SK-N-SH treated with all-trans-retinoic acid at 6 μM for 48 hours (cell line): Measurements from ENCODE around the gene GNA15.

Experiments
- ATAC-seq: fragments of 200-7000 bp; cut with Tn5 transposase; 3 replicates; pipeline ENCODE4 v1.9.1; 2020; ENCODE audit warnings: mild to moderate bottlenecking, moderate library complexity
- ARNTL ChIP-seq: fragments of 450-650 bp; formaldehyde crosslinking; IDR thresholded peaks from 2 replicates; pipeline ENCODE4 v1.5.0; 2020; ENCODE audit warnings: low read depth, mild to moderate bottlenecking, moderate library complexity, borderline replicate concordance
- BACH2 ChIP-seq: fragments of 250-450 bp; sonication (Bioruptor Pico); IDR thresholded peaks from 2 replicates; pipeline ENCODE4 v1.9.0; 2021; ENCODE audit warnings: mild to moderate bottlenecking, borderline replicate concordance
- CSDC2 ChIP-seq: fragments of 250-450 bp; sonication (Bioruptor Pico); IDR thresholded peaks from 2 replicates; pipeline ENCODE4 v1.5.0; 2020; ENCODE audit warnings: mild to moderate bottlenecking, moderate library complexity
- CSRNP3 ChIP-seq: fragments of 250-450 bp; sonication (Bioruptor Pico); IDR thresholded peaks from 2 replicates; pipeline ENCODE4 v1.5.1; 2021; ENCODE audit warnings: mild to moderate bottlenecking, moderate library complexity
- ESRRG ChIP-seq: fragments of 250-450 bp; sonication (Bioruptor Pico); IDR thresholded peaks from 2 replicates; pipeline ENCODE4 v1.6.1; 2021; ENCODE audit warnings: mild to moderate bottlenecking
- GLIS3 ChIP-seq: fragments of 250-450 bp; sonication (Bioruptor Pico); IDR thresholded peaks from 2 replicates; pipeline ENCODE4 v1.5.0; 2020; ENCODE audit warnings: mild to moderate bottlenecking, moderate library complexity
- ISL1 ChIP-seq: fragments of 250-450 bp; sonication (Bioruptor Pico); IDR thresholded peaks from 2 replicates; pipeline ENCODE4 v2.1.2; 2022; ENCODE audit warnings: mild to moderate bottlenecking, moderate library complexity
- PATZ1 ChIP-seq: fragments of 250-450 bp; sonication (Bioruptor Pico); IDR thresholded peaks from 2 replicates; pipeline ENCODE4 v1.8.0; 2020; ENCODE audit warnings: mild to moderate bottlenecking, moderate library complexity, borderline replicate concordance
- POU6F1 ChIP-seq: fragments of 250-450 bp; sonication (Bioruptor Pico); IDR thresholded peaks from 2 replicates; pipeline ENCODE4 v1.8.0; 2021; ENCODE audit warnings: low read depth, mild to moderate bottlenecking, moderate library complexity, borderline replicate concordance
- RARB ChIP-seq: fragments of 250-450 bp; sonication (Bioruptor Pico); IDR thresholded peaks from 2 replicates; pipeline ENCODE4 v1.8.0; 2021; ENCODE audit warnings: mild to moderate bottlenecking, moderate library complexity
- SNAI2 ChIP-seq: fragments of 250-450 bp; sonication (Bioruptor Pico); IDR thresholded peaks from 2 replicates; pipeline ENCODE4 v1.5.0; 2020; ENCODE audit warnings: mild to moderate bottlenecking, moderate library complexity
- TCF4 ChIP-seq: fragments of 250-450 bp; sonication (Bioruptor Pico); IDR thresholded peaks from 2 replicates; pipeline ENCODE4 v1.8.0; 2021; ENCODE audit warnings: mild to moderate bottlenecking, moderate library complexity, borderline replicate concordance
- TOX ChIP-seq: fragments of 250-450 bp; sonication (Bioruptor Pico); IDR thresholded peaks from 2 replicates; pipeline ENCODE4 v1.8.0; 2021; ENCODE audit warnings: mild to moderate bottlenecking, moderate library complexity, borderline replicate concordance
- TSHZ2 ChIP-seq: fragments of 250-450 bp; sonication (Bioruptor Pico); IDR thresholded peaks from 2 replicates; pipeline ENCODE4 v1.5.0; 2020; ENCODE audit warnings: mild to moderate bottlenecking, moderate library complexity
- ZC3H10 ChIP-seq: fragments of 250-450 bp; sonication (Bioruptor Pico); IDR thresholded peaks from 2 replicates; pipeline ENCODE4 v1.5.1; 2021; ENCODE audit warnings: mild to moderate bottlenecking, moderate library complexity
- ZFP3 ChIP-seq: fragments of 250-450 bp; sonication (Bioruptor Pico); IDR thresholded peaks from 2 replicates; pipeline ENCODE4 v1.5.0; 2020; ENCODE audit warnings: mild to moderate bottlenecking, moderate library complexity
- ZFP30 ChIP-seq: fragments of 450-650 bp; formaldehyde crosslinking; IDR thresholded peaks from 2 replicates; pipeline ENCODE4 v1.5.0; 2022; ENCODE audit warnings: mild to moderate bottlenecking, moderate library complexity
- ZNF565 ChIP-seq: fragments of 450-650 bp; formaldehyde crosslinking; conservative IDR thresholded peaks from 2 replicates; pipeline ENCODE4 v1.5.0; 2020; ENCODE audit warnings: low read depth, mild to moderate bottlenecking, moderate library complexity
- ZNF70 ChIP-seq: fragments of 450-650 bp; formaldehyde crosslinking; IDR thresholded peaks from 2 replicates; pipeline ENCODE4 v1.5.0; 2020; ENCODE audit warnings: mild to moderate bottlenecking, moderate library complexity
- ZNF8 ChIP-seq: fragments of 450-650 bp; formaldehyde crosslinking; IDR thresholded peaks from 2 replicates; pipeline ENCODE4 v1.5.0; 2020; ENCODE audit warnings: mild to moderate bottlenecking, moderate library complexity
- TF ChIP-seq, protein P1 (sequence below): fragments of 250-450 bp; sonication (Bioruptor Pico); IDR thresholded peaks from 2 replicates; pipeline ENCODE4 v1.5.1; 2020; ENCODE audit warnings: low read depth, mild to moderate bottlenecking, moderate library complexity

Gene GNA15

GRCh38 chr19:3096902-3097326 is 38.9 kb upstream of the GNA15 start (continued):
- TF ChIP-seq RARB (no peak), ZC3H10 (no peak)
- TF ChIP-seq, protein P1, sequence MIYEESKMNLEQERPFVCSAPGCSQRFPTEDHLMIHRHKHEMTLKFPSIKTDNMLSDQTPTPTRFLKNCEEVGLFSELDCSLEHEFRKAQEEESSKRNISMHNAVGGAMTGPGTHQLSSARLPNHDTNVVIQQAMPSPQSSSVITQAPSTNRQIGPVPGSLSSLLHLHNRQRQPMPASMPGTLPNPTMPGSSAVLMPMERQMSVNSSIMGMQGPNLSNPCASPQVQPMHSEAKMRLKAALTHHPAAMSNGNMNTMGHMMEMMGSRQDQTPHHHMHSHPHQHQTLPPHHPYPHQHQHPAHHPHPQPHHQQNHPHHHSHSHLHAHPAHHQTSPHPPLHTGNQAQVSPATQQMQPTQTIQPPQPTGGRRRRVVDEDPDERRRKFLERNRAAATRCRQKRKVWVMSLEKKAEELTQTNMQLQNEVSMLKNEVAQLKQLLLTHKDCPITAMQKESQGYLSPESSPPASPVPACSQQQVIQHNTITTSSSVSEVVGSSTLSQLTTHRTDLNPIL (CRISPR knock-in tag) = no peak

GRCh38 chr19:3097442-3097871 is 38.4 kb upstream of the GNA15 start:
- no peak for TF ChIP-seq SNAI2 (CRISPR knock-in tag)
- no peak for TF ChIP-seq TOX (CRISPR knock-in tag)
- no peak for TF ChIP-seq RARB
- TF ChIP-seq CSDC2 (CRISPR knock-in tag) = no peak
- no peak for TF ChIP-seq ZNF8 (CRISPR knock-in tag)
- no peak for TF ChIP-seq GLIS3 (CRISPR knock-in tag)
- TF ChIP-seq ZNF70 (CRISPR knock-in tag) = no peak
- no peak for TF ChIP-seq ARNTL
- TF ChIP-seq ZFP3 (CRISPR knock-in tag) = no peak
- TF ChIP-seq BACH2 (CRISPR knock-in tag) = no peak
- no peak for ATAC-seq

GRCh38 chr19:3098141-3098514 is 37.7 kb upstream of the GNA15 start:
- no peak for TF ChIP-seq ZFP30
- TF ChIP-seq ARNTL = no peak
- TF ChIP-seq GLIS3 (CRISPR knock-in tag) = no peak
- no peak for TF ChIP-seq PATZ1
- TF ChIP-seq ZNF565 (CRISPR knock-in tag) = no peak
- no peak for TF ChIP-seq TOX (CRISPR knock-in tag)
- no peak for TF ChIP-seq CSDC2 (CRISPR knock-in tag)
- TF ChIP-seq TSHZ2 (CRISPR knock-in tag) = no peak
- no peak for TF ChIP-seq POU6F1 (CRISPR knock-in tag)
- TF ChIP-seq CSRNP3 (CRISPR knock-in tag) = no peak
- no peak for TF ChIP-seq ESRRG (CRISPR knock-in tag)
- no peak for TF ChIP-seq ZFP3 (CRISPR knock-in tag)
- TF ChIP-seq RARB = no peak
- no peak for ATAC-seq

GRCh38 chr19:3098515-3099346 is 37.1 kb upstream of the GNA15 start:
- ATAC-seq = no peak
- TF ChIP-seq TOX (CRISPR knock-in tag) (no peak), TCF4 (CRISPR knock-in tag) (no peak), ZNF8 (CRISPR knock-in tag) (no peak), ISL1 (CRISPR knock-in tag) (no peak), GLIS3 (CRISPR knock-in tag) (no peak), TSHZ2 (CRISPR knock-in tag) (no peak), ZFP30 (no peak), ARNTL (no peak)
- TF ChIP-seq, protein P1 (CRISPR knock-in tag) = no peak
